Activated T-cell treated with anti-CD3 and anti-CD28 coated beads for 1 hour (primary cell): Measurements from ENCODE around the gene FAM222B.
"Not testable (repeated sequence)": the region's sequence is repeated elsewhere in the genome, so short reads cannot be mapped to it uniquely, and the experiment has no call there.

Experiments used
- DNase-seq: peaks from one replicate; pipeline ENCODE4 v3.0.0-alpha.2; 2020; ENCODE audit warnings: low read depth

The FAM222B gene

DNA sequence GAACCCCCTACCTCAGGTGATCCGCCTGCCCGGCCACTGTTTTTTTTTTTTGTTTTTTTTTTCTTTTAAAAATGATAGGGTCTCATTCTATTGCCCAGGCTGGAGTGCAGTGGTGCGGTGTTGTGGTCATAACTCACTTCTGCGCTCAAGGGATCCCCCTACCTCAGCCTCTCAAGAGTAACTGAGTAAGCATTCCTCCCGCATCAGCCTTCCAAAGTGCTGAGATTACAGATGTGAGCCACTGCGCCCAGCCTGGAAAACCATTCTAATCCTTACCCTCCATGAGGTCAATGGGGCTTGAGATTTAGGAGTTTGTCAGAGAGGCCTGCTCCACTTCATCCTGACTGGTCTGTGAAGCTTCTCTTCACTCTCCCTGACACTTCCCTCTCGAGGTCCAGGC, 24.7 kb upstream of the FAM222B start:
- DNase-seq: no peak

- DNase-seq: no peak
Measured at GRCh38 chr17:28865946-28866752, 23.6 kb upstream of the FAM222B start.

GRCh38 chr17:28864991-28865849, 22.6 kb upstream of the FAM222B start:
- no peak for DNase-seq

GRCh38 chr17:28863953-28864352, 21.4 kb upstream of the FAM222B start:
- no peak for DNase-seq

- no peak for DNase-seq
Measured at GRCh38 chr17:28862561-28862960, 20.0 kb upstream of the FAM222B start.

- DNase-seq: no peak
Measured at GRCh38 chr17:28861393-28862203, 19.0 kb upstream of the FAM222B start.

GRCh38 chr17:28860363-28860808, 17.8 kb upstream of the FAM222B start:
- no peak for DNase-seq

- no peak for DNase-seq
Measured at GRCh38 chr17:28858801-28859355, 16.3 kb upstream of the FAM222B start.

GRCh38 chr17:28857905-28858800, 15.6 kb upstream of the FAM222B start:
- no peak for DNase-seq

GRCh38 chr17:28856028-28856574, 13.5 kb upstream of the FAM222B start:
- DNase-seq: no peak

- no peak for DNase-seq
Measured at GRCh38 chr17:28855336-28855679, 12.7 kb upstream of the FAM222B start.

GRCh38 chr17:28854457-28855335, 12.1 kb upstream of the FAM222B start, which contains the start of gene ERAL1:
Gene ERAL1 (plus strand): TSS chr17:28855016. CDS start chr17:28855035, 19 bp downstream.
- peak; percentile 70 for DNase-seq

- DNase-seq: no peak
Measured at GRCh38 chr17:28853295-28853694, 10.7 kb upstream of the FAM222B start.

DNA sequence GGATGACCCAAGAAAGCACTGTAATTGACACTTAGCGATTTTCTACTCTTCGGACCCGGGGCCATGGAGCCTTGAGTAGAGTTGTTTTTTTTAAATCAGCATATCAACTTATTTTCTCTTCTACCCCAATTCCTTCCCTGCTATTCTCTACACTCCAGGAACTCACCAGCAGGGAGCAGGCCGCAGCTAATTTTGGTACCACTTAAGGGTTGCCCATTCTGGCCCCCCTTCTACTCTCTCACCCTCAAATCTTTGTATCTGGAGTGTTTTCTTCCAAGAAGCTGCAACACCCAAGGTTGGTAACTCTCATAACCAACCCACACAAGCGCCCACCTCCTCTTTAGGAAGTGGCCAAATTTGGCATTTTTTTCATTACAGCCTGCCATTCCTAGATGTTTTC, 6.7 kb upstream of the FAM222B start:
- no peak for DNase-seq

DNA sequence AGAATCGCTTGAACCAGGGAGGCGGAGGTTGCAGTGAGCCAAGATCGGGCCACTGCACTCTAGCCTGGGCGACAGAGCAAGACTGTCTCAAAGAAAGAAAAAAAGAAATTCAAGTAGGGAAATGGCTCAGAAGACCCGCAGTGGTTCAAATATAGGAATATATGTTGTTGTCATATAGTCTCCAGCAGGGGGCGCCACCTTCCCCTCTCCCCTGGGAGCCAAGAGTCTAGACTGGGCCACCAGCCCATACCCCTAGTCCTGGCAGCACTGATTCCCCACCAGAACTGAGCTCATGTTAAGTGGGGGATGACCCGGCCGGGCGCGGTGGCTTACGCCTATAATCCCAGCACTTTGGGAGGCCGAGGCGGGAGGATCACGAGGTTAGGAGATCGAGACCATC, 6.1 kb upstream of the FAM222B start:
- DNase-seq: peak; percentile 41

- not testable (repeated sequence) for DNase-seq
Measured at GRCh38 chr17:28846699-28847098, 4.1 kb upstream of the FAM222B start.

DNA sequence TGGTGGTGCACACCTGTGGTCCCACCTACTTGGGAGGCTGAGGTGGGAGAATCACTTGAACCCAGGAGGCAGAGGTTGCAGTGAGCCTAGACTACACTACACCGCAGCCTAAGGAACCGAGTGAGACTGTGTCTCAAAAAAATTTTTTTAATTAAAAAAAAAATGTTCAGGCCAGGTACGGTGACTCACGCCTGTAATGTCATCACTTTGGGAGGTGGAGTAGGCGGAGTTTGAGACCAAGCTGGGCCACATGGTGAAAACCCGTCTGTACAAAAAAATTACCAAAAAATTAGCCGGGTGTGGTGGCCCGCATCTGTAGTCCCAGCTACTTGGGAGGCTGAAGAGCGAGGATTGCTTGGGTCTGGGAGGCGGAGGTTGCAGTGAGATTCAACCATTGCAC, 3.6 kb upstream of the FAM222B start:
- DNase-seq: no peak

DNA sequence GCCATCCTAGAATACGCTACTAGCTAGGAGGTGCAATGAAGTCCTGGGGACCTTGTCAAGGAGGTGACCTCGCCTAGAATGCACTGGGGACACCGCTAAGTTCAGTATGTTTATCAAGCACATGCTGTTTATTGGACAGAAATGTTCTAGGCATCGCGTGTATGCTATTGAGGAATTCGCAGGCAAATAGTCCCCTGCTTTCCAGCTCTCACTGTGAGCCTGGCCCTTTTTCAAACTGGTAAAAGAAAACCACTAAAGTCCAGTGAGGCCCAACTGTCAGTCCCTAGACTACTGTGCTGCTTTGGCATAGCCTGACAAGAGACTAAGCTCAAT, 1.2 kb upstream of the FAM222B start:
- no peak for DNase-seq

DNA sequence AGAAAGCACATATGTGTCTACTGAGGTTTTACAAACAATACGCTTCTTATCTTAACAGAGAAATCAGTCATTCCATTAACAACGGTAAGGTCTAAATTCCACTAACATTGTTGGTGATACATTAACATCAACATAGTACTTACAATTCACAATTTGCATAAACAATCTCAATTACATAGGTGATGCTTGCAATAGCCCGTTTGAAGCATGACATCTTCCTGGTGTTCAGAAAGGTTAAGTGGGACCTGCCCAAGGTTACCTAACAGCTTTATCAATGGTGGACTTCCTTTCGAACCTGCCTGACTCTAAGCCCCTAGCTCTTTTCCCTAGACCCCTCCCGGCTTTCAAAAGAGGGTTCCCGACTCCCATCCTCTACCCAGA, 699 bp downstream of the FAM222B start:
- no peak for DNase-seq

DNA sequence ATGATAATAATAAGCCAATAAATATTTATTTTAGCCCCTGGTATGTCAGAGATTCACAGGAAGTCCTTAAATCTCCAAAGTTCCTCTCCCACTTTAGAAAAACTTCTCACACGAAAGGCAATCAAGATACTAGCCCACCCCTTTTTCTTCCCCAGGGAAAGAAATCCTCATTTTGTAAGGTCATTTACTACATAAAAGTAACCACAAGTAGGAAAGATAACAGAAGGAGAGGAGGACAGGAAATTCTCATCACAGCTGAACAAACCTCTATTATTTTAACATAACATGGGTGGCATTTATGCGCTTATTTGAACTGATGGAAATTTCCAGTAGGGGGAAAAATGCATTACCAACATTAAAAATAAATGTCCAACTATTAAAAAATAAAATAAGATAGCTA, 3.4 kb downstream of the FAM222B start:
- DNase-seq: no peak
